H9 (cell line): ENCODE measurements around the gene CREB1. TPM values are rescaled to one million over a fixed set of nuclear protein-coding genes. Genes with fewer than 3 reads are reported as not detected.

Experiments
- DNase-seq: peaks from one replicate; pipeline ENCODE4 v3.0.0-alpha.2; 2017
- H2AFZ ChIP-seq: one replicate; pipeline ENCODE4 v1.6.1; 2013; ENCODE audit warnings: mild to moderate bottlenecking, low read length, control low read depth, moderate library complexity
- H2AK5ac ChIP-seq: 2 replicates; pipeline ENCODE4 v1.6.1; 2013; ENCODE audit warnings: low read length, control low read depth, mixed read lengths; ENCODE audit not compliant: insufficient read length
- H2BK120ac ChIP-seq: one replicate; pipeline ENCODE4 v1.6.1; 2013; ENCODE audit warnings: low read depth, mild to moderate bottlenecking, low read length, control low read depth, inconsistent platforms; ENCODE audit not compliant: poor library complexity, severe bottlenecking
- H2BK12ac ChIP-seq: 2 replicates; pipeline ENCODE4 v1.6.1; 2013; ENCODE audit warnings: low read length, control low read depth, mixed read lengths, low read depth; ENCODE audit not compliant: insufficient read length
- H2BK15ac ChIP-seq: 2 replicates; pipeline ENCODE4 v1.6.1; 2013; ENCODE audit warnings: low read depth, low read length, control low read depth
- H2BK20ac ChIP-seq: one replicate; pipeline ENCODE4 v1.6.1; 2013; ENCODE audit warnings: low read depth, mild to moderate bottlenecking, low read length, control low read depth, inconsistent platforms; ENCODE audit not compliant: poor library complexity, severe bottlenecking
- H2BK5ac ChIP-seq: 2 replicates; pipeline ENCODE4 v1.6.1; 2013; ENCODE audit warnings: low read length, control low read depth, mixed read lengths; ENCODE audit not compliant: insufficient read length
- H3K14ac ChIP-seq: 2 replicates; pipeline ENCODE4 v1.6.1; 2013; ENCODE audit warnings: low read length, control low read depth; ENCODE audit not compliant: insufficient read depth
- H3K18ac ChIP-seq: 2 replicates; pipeline ENCODE4 v1.6.1; 2013; ENCODE audit warnings: low read depth, mild to moderate bottlenecking, mixed read lengths, low read length, control low read depth; ENCODE audit not compliant: insufficient read length
- H3K23ac ChIP-seq: 2 replicates; pipeline ENCODE4 v1.6.1; 2013; ENCODE audit warnings: low read length, control low read depth, mixed read lengths, low read depth; ENCODE audit not compliant: insufficient read length
- H3K23me2 ChIP-seq: 2 replicates; pipeline ENCODE4 v1.6.1; 2013; ENCODE audit warnings: low read depth, mild to moderate bottlenecking, mixed read lengths, low read length, control low read depth; ENCODE audit not compliant: insufficient read length, poor library complexity, severe bottlenecking
- H3K27ac ChIP-seq: 2 replicates; pipeline ENCODE4 v1.5.1; 2013; ENCODE audit warnings: low read length, control low read depth, mixed read lengths, low read depth; ENCODE audit not compliant: insufficient read length
- H3K27me3 ChIP-seq: 2 replicates; pipeline ENCODE4 v1.6.1; 2013; ENCODE audit warnings: low read length, control low read depth, inconsistent platforms; ENCODE audit not compliant: insufficient read depth
- H3K4ac ChIP-seq: 2 replicates; pipeline ENCODE4 v1.6.1; 2013; ENCODE audit warnings: low read depth, mild to moderate bottlenecking, control low read depth, inconsistent platforms, low read length, moderate library complexity
- H3K4me1 ChIP-seq: 2 replicates; pipeline ENCODE4 v1.6.1; 2013; ENCODE audit warnings: low read length, control low read depth, inconsistent platforms; ENCODE audit not compliant: insufficient read depth
- H3K4me2 ChIP-seq: 2 replicates; pipeline ENCODE4 v1.6.1; 2013; ENCODE audit warnings: low read length, control low read depth, mixed read lengths; ENCODE audit not compliant: insufficient read length, insufficient read depth
- H3K56ac ChIP-seq: 2 replicates; pipeline ENCODE4 v1.6.1; 2013; ENCODE audit warnings: low read depth, mild to moderate bottlenecking, mixed read lengths, low read length, control low read depth; ENCODE audit not compliant: insufficient read length
- H3K79me1 ChIP-seq: 2 replicates; pipeline ENCODE4 v1.6.1; 2013; ENCODE audit warnings: low read depth, mild to moderate bottlenecking, moderate library complexity, low read length, control low read depth, inconsistent platforms; ENCODE audit not compliant: insufficient read depth, poor library complexity, severe bottlenecking
- H3K79me2 ChIP-seq: 2 replicates; pipeline ENCODE4 v1.6.1; 2013; ENCODE audit warnings: low read length, control low read depth, inconsistent platforms; ENCODE audit not compliant: insufficient read depth
- H3K9ac ChIP-seq: 2 replicates; pipeline ENCODE4 v1.6.1; 2013; ENCODE audit warnings: low read length, control low read depth, mixed read lengths; ENCODE audit not compliant: insufficient read length; ENCODE audit errors: extremely low read depth
- H3K9me3 ChIP-seq: one replicate; pipeline ENCODE4 v1.6.1; 2013; ENCODE audit warnings: low read depth, low read length, inconsistent platforms; ENCODE audit not compliant: control insufficient read depth
- H3T11ph ChIP-seq: one replicate; pipeline ENCODE4 v1.6.1; 2013; ENCODE audit warnings: mild to moderate bottlenecking, low read length, control low read depth, inconsistent platforms
- H4K20me1 ChIP-seq: one replicate; pipeline ENCODE4 v1.6.1; 2013; ENCODE audit not compliant: control insufficient read depth, insufficient read length, insufficient read depth
- H4K5ac ChIP-seq: 2 replicates; pipeline ENCODE4 v1.6.1; 2013; ENCODE audit warnings: low read depth, mild to moderate bottlenecking, mixed read lengths, low read length, control low read depth; ENCODE audit not compliant: insufficient read length
- H4K8ac ChIP-seq: replicated peaks from 2 replicates; pipeline ENCODE4 v1.6.1; 2013; ENCODE audit warnings: low read length, control low read depth, mixed read lengths, low read depth; ENCODE audit not compliant: insufficient read length
- H4K91ac ChIP-seq: 2 replicates; pipeline ENCODE4 v1.6.1; 2013; ENCODE audit warnings: low read depth, mild to moderate bottlenecking, moderate library complexity, mixed read lengths, low read length, control low read depth; ENCODE audit not compliant: insufficient read length
- H3K27ac Mint-ChIP-seq, 3 experiments: 2 replicates in 2 of 3; 3 replicates in 1 of 3; pipeline ENCODE4 v1.8.0; 2020 to 2021; ENCODE audit warnings: mixed read lengths in 3 of 3, mild to moderate bottlenecking in 1 of 3, moderate library complexity in 1 of 3
- H3K27me3 Mint-ChIP-seq: 2 replicates; pipeline ENCODE4 v1.8.0; 2021; ENCODE audit warnings: low read depth, mild to moderate bottlenecking, moderate library complexity, mixed read lengths
- H3K36me3 Mint-ChIP-seq, 3 experiments: 2 replicates in 2 of 3; 3 replicates in 1 of 3; pipeline ENCODE4 v1.8.0; 2020 to 2021; ENCODE audit warnings: low read depth in 3 of 3, mixed read lengths in 3 of 3; ENCODE audit not compliant: insufficient read depth in 1 of 3
- H3K4me1 Mint-ChIP-seq, 2 experiments: 2 replicates each; pipeline ENCODE4 v1.8.0; 2020; ENCODE audit warnings: mixed read lengths in 2 of 2
- H3K4me3 Mint-ChIP-seq, 2 experiments: 2 replicates in 1 of 2; 3 replicates in 1 of 2; pipeline ENCODE4 v1.8.0; 2020 to 2021; ENCODE audit warnings: mild to moderate bottlenecking in 2 of 2, mixed read lengths in 2 of 2, moderate library complexity in 1 of 2
- H3K9me3 Mint-ChIP-seq, 2 experiments: 2 replicates in 1 of 2; 3 replicates in 1 of 2; pipeline ENCODE4 v1.8.0; 2020; ENCODE audit warnings: mild to moderate bottlenecking in 2 of 2, mixed read lengths in 2 of 2, moderate library complexity in 1 of 2
- CTCF ChIP-seq: fragments of 200-600 bp; sonication (generic); conservative IDR thresholded peaks from 3 replicates; pipeline ENCODE4 v1.8.0; 2021; ENCODE audit warnings: antibody characterized with exemption, mild to moderate bottlenecking
- WGBS: extraction: QIAGEN DNeasy Blood & Tissue Kit; methylation state at CpG from one replicate; pipeline ENCODE4 v1.1.7; 2013; ENCODE audit warnings: missing lambda C conversion rate, low lambda C conversion rate, mixed read lengths; ENCODE audit not compliant: insufficient read length; ENCODE audit errors: extremely low coverage; 5-methylcytosine and 5-hydroxymethylcytosine counted together
- total RNA-seq: library from RNA; stranded (reverse); gene quantifications from 2 replicates; pipeline ENCODE4 v1.2.1, GENCODE V29; 2021

CREB1 gene
- total RNA-seq, 1 experiment from 2014 or later, result 103 TPM

GRCh38 chr2:207549145-207549544 lies 19.4 kb downstream of the CREB1 start:
- Mint-ChIP-seq H3K36me3 (peaks cover 6 to 22% (median 15%) of the 10 kb centered on the region in 3 experiments; a peak in 4 of 7 replicates), H3K4me1 (peaks cover 12 to 15% of the 10 kb centered on the region in 2 experiments), H3K27ac (peak overlapping the region in 2 of 3 experiments; percentile 56 to 73; a peak in 2 of 7 replicates), H3K4me3 (no peak overlapping the region), H3K9me3 (no peaks in the 10 kb centered on the region), H3K27me3 (no peaks in the 10 kb centered on the region)
- no peak overlapping the region for H2BK15ac ChIP-seq
- H3K9ac ChIP-seq, result no peak overlapping the region
- no peak for DNase-seq
- no peak for TF ChIP-seq CTCF
- no CpG with 5 or more reads among the region's 2 CpGs for WGBS
- H3K14ac ChIP-seq, result no peak overlapping the region
- peaks cover 23% of the 10 kb centered on the region; the same call in 1 of the 2 replicates for H3K79me2 ChIP-seq
- H3K27me3 ChIP-seq, result no peaks in the 10 kb centered on the region
- H2BK120ac ChIP-seq, result no peak overlapping the region
- H3T11ph ChIP-seq, result no peak overlapping the region
- H4K8ac ChIP-seq, result no peak overlapping the region
- no peak overlapping the region for H3K4me2 ChIP-seq
- H2BK12ac ChIP-seq, result no peak overlapping the region
- H3K9me3 ChIP-seq, result no peaks in the 10 kb centered on the region
- no peak overlapping the region for H4K91ac ChIP-seq
- H4K5ac ChIP-seq, result no peak overlapping the region
- H3K4ac ChIP-seq, result no peak overlapping the region
- no peaks in the 10 kb centered on the region for H4K20me1 ChIP-seq
- no peaks in the 10 kb centered on the region for H3K23me2 ChIP-seq
- H2AFZ ChIP-seq, result no peak overlapping the region
- H3K79me1 ChIP-seq, result peaks cover 4% of the 10 kb centered on the region
- H2BK5ac ChIP-seq, result no peak overlapping the region
- no peak overlapping the region for H3K18ac ChIP-seq
- H2BK20ac ChIP-seq, result no peak overlapping the region
- no peak overlapping the region for H2AK5ac ChIP-seq
- H3K23ac ChIP-seq, result no peak overlapping the region
- H3K27ac ChIP-seq, result no peak overlapping the region
- H3K56ac ChIP-seq, result no peak overlapping the region
- no peaks in the 10 kb centered on the region for H3K4me1 ChIP-seq
